Liver (tissue), 9 donors: ENCODE data around the gene GPI. TPM values are rescaled to one million over a fixed set of nuclear protein-coding genes. Genes with fewer than 3 reads are reported as not detected.
A peak's percentile ranks its signal among the peaks of the same experiment; 100 is the strongest.

ENCODE experiments used
- DNase-seq: peaks from one replicate; pipeline ENCODE4 v3.0.0-alpha.2; 2017; ENCODE audit warnings: low spot score
- H3K27ac ChIP-seq, 2 donors: one replicate each; pipeline ENCODE4 v1.7.0; 2013; ENCODE audit warnings: inconsistent platforms in 2 of 2, low read length in 2 of 2, control low read depth in 1 of 2, low read depth in 1 of 2, mild to moderate bottlenecking in 1 of 2
- H3K27me3 ChIP-seq, 4 donors: one replicate each; pipeline versions ENCODE4 v1.6.1 to v1.7.0; 2013; ENCODE audit warnings: low read length in 3 of 4, inconsistent platforms in 1 of 4, mild to moderate bottlenecking in 1 of 4, moderate library complexity in 1 of 4; ENCODE audit not compliant: control insufficient read depth in 4 of 4, insufficient read depth in 4 of 4
- H3K36me3 ChIP-seq, 4 donors: one replicate each; pipeline versions ENCODE4 v1.6.1 to v1.7.0; 2013; ENCODE audit warnings: low read length in 3 of 4, mild to moderate bottlenecking in 3 of 4, low read depth in 1 of 4, moderate library complexity in 1 of 4; ENCODE audit not compliant: control insufficient read depth in 4 of 4, insufficient read depth in 3 of 4
- H3K4me1 ChIP-seq, 4 donors: one replicate each; pipeline versions ENCODE4 v1.6.1 to v1.7.0; 2013; ENCODE audit warnings: low read length in 3 of 4, mild to moderate bottlenecking in 3 of 4, moderate library complexity in 1 of 4; ENCODE audit not compliant: control insufficient read depth in 4 of 4, insufficient read depth in 4 of 4
- H3K4me3 ChIP-seq, 3 donors: one replicate each; pipeline versions ENCODE4 v1.6.1 to v1.7.0; 2013; ENCODE audit warnings: low read length in 3 of 3, control low read depth in 1 of 3, low read depth in 1 of 3, mild to moderate bottlenecking in 1 of 3
- H3K9ac ChIP-seq, 2 donors: one replicate each; pipeline ENCODE4 v1.7.0; 2013; ENCODE audit warnings: low read length in 2 of 2, mild to moderate bottlenecking in 2 of 2, moderate library complexity in 2 of 2, control low read depth in 1 of 2, low read depth in 1 of 2
- H3K9me3 ChIP-seq, 4 donors: one replicate each; pipeline versions ENCODE4 v1.6.1 to v1.7.0; 2013; ENCODE audit warnings: low read length in 3 of 4; ENCODE audit not compliant: control insufficient read depth in 4 of 4
- ATF3 ChIP-seq: IDR thresholded peaks from 2 replicates; pipeline ENCODE4 v1.6.1; 2016; ENCODE audit warnings: antibody characterized with exemption
- EGR1 ChIP-seq, 2 donors: IDR thresholded peaks; 2 replicates each; pipeline ENCODE4 v1.6.1; 2016 to 2018; ENCODE audit warnings: antibody characterized with exemption in 2 of 2, low read depth in 2 of 2
- FOXA1 ChIP-seq: IDR thresholded peaks from 2 replicates; pipeline ENCODE4 v1.6.1; 2016; ENCODE audit warnings: antibody characterized with exemption
- HNF4A ChIP-seq, 2 donors: conservative IDR thresholded peaks; 2 replicates each; pipeline ENCODE4 v1.6.1; 2016; ENCODE audit warnings: antibody characterized with exemption in 2 of 2, mild to moderate bottlenecking in 2 of 2
- HNF4G ChIP-seq: IDR thresholded peaks from 2 replicates; pipeline ENCODE4 v1.6.1; 2016; ENCODE audit warnings: antibody characterized with exemption
- JUND ChIP-seq, 2 donors: IDR thresholded peaks; 2 replicates each; pipeline ENCODE4 v1.6.1; 2016; ENCODE audit warnings: antibody characterized with exemption in 2 of 2
- NR2F2 ChIP-seq: IDR thresholded peaks from 2 replicates; pipeline ENCODE4 v1.6.1; 2016; ENCODE audit warnings: antibody characterized with exemption
- RAD21 ChIP-seq, 2 donors: IDR thresholded peaks; 2 replicates each; pipeline ENCODE4 v1.6.1; 2016; ENCODE audit warnings: antibody characterized with exemption in 2 of 2, mild to moderate bottlenecking in 2 of 2
- REST ChIP-seq: IDR thresholded peaks from 2 replicates; pipeline ENCODE4 v1.6.1; 2016; ENCODE audit warnings: antibody characterized with exemption, mild to moderate bottlenecking
- RXRA ChIP-seq, 2 donors: IDR thresholded peaks; 2 replicates each; pipeline ENCODE4 v1.6.1; 2017 to 2018; ENCODE audit warnings: antibody characterized with exemption in 2 of 2, mild to moderate bottlenecking in 1 of 2
- SP1 ChIP-seq: IDR thresholded peaks from 2 replicates; pipeline ENCODE4 v1.6.1; 2018; ENCODE audit warnings: antibody characterized with exemption, mild to moderate bottlenecking
- TAF1 ChIP-seq: conservative IDR thresholded peaks from 2 replicates; pipeline ENCODE4 v1.6.1; 2016; ENCODE audit warnings: antibody characterized with exemption, mild to moderate bottlenecking
- YY1 ChIP-seq: IDR thresholded peaks from 2 replicates; pipeline ENCODE4 v1.6.1; 2016; ENCODE audit warnings: antibody characterized with exemption, mild to moderate bottlenecking
- whole genome bisulfite sequencing: extraction: QIAGEN DNeasy Blood & Tissue Kit; methylation state at CpG from one replicate; pipeline ENCODE4 v1.1.7; 2013; 5-methylcytosine and 5-hydroxymethylcytosine counted together
- polyA plus RNA-seq, 2 donors: library from polyadenylated mRNA; stranded (reverse) in 1 of 2; unstranded in 1 of 2; fragments of 200-250 nt in 1 of 2; fragments of >200 nt in 1 of 2; fragmentation: Nextera tagmentation in 1 of 2; extraction: Ambion mirVana in 1 of 2; gene quantifications; one replicate each; pipeline versions ENCODE4 v1.2.1 to v1.2.3, GENCODE V29; 2013 to 2015
- total RNA-seq, 2 donors: library from RNA; depleted of rRNA; stranded (reverse); fragments of >200 nt; gene quantifications; one replicate each; pipeline ENCODE4 v1.2.3, GENCODE V29; 2014
- TF ChIP-seq, protein P1 (sequence below): IDR thresholded peaks from 2 replicates; pipeline ENCODE4 v1.6.1; 2016; ENCODE audit warnings: antibody characterized with exemption
- TF ChIP-seq, protein P2 (sequence below): fragments of 150-350 bp; IDR thresholded peaks from 2 replicates; pipeline ENCODE4 v1.5.1; 2017; ENCODE audit warnings: improper control_type of control experiment, low read depth, low read length; ENCODE audit not compliant: missing input control
- donor health status: healthy.
- donor health status: healthy.
- donor health status: healthy.
- donor health status: healthy.
- donor health status: healthy.

The GPI gene
- total and polyA plus RNA-seq, 4 donors, result 61.8 to 191 (median 158) TPM

DNA sequence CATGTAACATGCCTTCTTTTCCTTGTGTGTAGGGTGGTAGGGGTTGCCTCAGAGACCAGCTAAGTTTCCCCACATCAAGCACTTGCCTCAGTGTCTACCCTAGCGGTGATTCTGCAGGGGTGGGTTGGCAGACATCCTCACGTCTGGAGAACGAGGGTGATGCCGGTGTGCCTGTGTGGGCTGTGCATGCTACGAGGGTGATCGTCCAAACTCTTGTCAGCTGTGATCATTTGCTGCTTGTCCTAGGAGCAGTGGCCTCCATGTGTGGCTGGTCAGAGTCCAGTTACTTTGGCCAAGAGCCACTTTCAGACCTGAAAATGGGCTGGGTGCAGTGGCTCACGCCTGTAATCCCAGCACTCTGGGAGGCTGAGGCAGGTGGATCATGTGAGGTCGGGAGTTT lies 5.1 kb downstream of the GPI start (continued):
- peak; percentile 25 to 42 for TF ChIP-seq RAD21 (IDR thresholded peaks at IDR 0.05)
- TF ChIP-seq JUND (IDR thresholded peaks at IDR 0.05), result peak in 1 of 2 donors; percentile 65

DNA sequence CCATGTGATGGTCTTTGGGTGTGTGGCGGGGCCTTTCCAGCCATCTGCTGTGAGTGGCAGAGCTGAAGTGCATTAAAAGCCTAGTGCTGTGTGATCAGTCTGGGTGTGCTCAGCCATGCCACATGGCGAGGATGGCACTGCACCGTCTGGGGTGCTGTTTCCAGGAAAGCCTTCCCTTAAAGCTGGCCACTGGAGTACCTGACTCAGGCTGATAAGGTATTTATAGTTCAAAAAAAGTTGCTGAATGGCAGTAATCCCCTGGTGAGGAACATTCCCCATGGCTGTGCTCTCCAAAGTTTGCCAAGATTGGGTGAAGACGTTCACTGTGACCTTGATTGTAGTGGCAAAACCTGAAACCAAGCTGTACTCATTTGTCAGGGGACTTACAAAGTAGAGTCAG lies 6.0 kb downstream of the GPI start:
- H3K4me3 ChIP-seq, result no peak overlapping the region
- 83% methylated on average over 4 of the region's 4 CpGs for WGBS
- no peak overlapping the region for H3K9ac ChIP-seq
- no peaks in the 10 kb centered on the region for H3K9me3 ChIP-seq
- H3K27me3 ChIP-seq, result no peaks in the 10 kb centered on the region
- peaks cover 11 to 40% (median 27%) of the 10 kb centered on the region in 4 donors for H3K4me1 ChIP-seq
- DNase-seq, result no peak
- peak overlapping the region; percentile 13 to 29 for H3K27ac ChIP-seq
- H3K36me3 ChIP-seq, result peaks cover 2 to 30% (median 25%) of the 10 kb centered on the region in 4 donors
- TF ChIP-seq JUND (IDR thresholded peaks at IDR 0.05) (no peak), RXRA (IDR thresholded peaks at IDR 0.05) (no peak), HNF4G (no peak), REST (no peak), SP1 (no peak), NR2F2 (no peak)
- TF ChIP-seq, protein P1, sequence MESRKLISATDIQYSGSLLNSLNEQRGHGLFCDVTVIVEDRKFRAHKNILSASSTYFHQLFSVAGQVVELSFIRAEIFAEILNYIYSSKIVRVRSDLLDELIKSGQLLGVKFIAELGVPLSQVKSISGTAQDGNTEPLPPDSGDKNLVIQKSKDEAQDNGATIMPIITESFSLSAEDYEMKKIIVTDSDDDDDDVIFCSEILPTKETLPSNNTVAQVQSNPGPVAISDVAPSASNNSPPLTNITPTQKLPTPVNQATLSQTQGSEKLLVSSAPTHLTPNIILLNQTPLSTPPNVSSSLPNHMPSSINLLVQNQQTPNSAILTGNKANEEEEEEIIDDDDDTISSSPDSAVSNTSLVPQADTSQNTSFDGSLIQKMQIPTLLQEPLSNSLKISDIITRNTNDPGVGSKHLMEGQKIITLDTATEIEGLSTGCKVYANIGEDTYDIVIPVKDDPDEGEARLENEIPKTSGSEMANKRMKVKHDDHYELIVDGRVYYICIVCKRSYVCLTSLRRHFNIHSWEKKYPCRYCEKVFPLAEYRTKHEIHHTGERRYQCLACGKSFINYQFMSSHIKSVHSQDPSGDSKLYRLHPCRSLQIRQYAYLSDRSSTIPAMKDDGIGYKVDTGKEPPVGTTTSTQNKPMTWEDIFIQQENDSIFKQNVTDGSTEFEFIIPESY, result no peak

- peaks cover 6 to 36% (median 29%) of the 10 kb centered on the region in 4 donors for H3K36me3 ChIP-seq
- H3K27ac ChIP-seq, result no peak overlapping the region
- TF ChIP-seq FOXA1, result no peak
- no peak for TF ChIP-seq TAF1
- no peak for TF ChIP-seq RAD21 (IDR thresholded peaks at IDR 0.05)
- no peak for TF ChIP-seq RXRA (IDR thresholded peaks at IDR 0.05)
- no peak for TF ChIP-seq ATF3
- TF ChIP-seq SP1, result no peak
- TF ChIP-seq, protein P2, sequence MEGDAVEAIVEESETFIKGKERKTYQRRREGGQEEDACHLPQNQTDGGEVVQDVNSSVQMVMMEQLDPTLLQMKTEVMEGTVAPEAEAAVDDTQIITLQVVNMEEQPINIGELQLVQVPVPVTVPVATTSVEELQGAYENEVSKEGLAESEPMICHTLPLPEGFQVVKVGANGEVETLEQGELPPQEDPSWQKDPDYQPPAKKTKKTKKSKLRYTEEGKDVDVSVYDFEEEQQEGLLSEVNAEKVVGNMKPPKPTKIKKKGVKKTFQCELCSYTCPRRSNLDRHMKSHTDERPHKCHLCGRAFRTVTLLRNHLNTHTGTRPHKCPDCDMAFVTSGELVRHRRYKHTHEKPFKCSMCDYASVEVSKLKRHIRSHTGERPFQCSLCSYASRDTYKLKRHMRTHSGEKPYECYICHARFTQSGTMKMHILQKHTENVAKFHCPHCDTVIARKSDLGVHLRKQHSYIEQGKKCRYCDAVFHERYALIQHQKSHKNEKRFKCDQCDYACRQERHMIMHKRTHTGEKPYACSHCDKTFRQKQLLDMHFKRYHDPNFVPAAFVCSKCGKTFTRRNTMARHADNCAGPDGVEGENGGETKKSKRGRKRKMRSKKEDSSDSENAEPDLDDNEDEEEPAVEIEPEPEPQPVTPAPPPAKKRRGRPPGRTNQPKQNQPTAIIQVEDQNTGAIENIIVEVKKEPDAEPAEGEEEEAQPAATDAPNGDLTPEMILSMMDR, result no peak
- TF ChIP-seq, protein P1, result no peak
- TF ChIP-seq REST, result no peak
- no peak for TF ChIP-seq HNF4G
- TF ChIP-seq YY1, result no peak
- no peak for TF ChIP-seq NR2F2
- no peak for TF ChIP-seq JUND (IDR thresholded peaks at IDR 0.05)
- no peak for TF ChIP-seq HNF4A (conservative IDR thresholded peaks at IDR 0.05)
- TF ChIP-seq EGR1 (IDR thresholded peaks at IDR 0.05; ENCODE audit: low read depth in 2 of 2), result no peak
- no peak for DNase-seq
- peaks cover 1 to 22% (median 12%) of the 10 kb centered on the region in 4 donors for H3K4me1 ChIP-seq
- H3K9ac ChIP-seq, result no peak overlapping the region
- no peaks in the 10 kb centered on the region for H3K27me3 ChIP-seq
- no peaks in the 10 kb centered on the region for H3K9me3 ChIP-seq
- H3K4me3 ChIP-seq, result no peak overlapping the region
- 97% methylated on average over 11 of the region's 11 CpGs for WGBS
Observed at GRCh38 chr19:34373601-34374288, 8.7 kb downstream of the GPI start.
